GM18499 (cell line): ENCODE results near the gene MYL1.

ENCODE experiments used
- ATAC-seq: cut with Tn5 transposase; IDR thresholded peaks from one replicate; pipeline ENCODE4 v1.9.1; 2021; ENCODE audit warnings: moderate number of reproducible peaks; ENCODE audit not compliant: insufficient read depth, unreplicated experiment

MYL1 gene

GRCh38 chr2:210268281-210268680 lies 46.7 kb downstream of the MYL1 start:
- ATAC-seq = no peak

GRCh38 chr2:210267698-210268097 lies 47.3 kb downstream of the MYL1 start:
- ATAC-seq = no peak

- no peak for ATAC-seq
These were observed 50.7 kb downstream of the MYL1 start for GRCh38 chr2:210264282-210264681.

- ATAC-seq = no peak
These were observed 51.1 kb downstream of the MYL1 start for GRCh38 chr2:210263841-210264240.

- no peak for ATAC-seq
These were observed 52.9 kb downstream of the MYL1 start for GRCh38 chr2:210262036-210262435.

- ATAC-seq = no peak
These were observed 55.3 kb downstream of the MYL1 start for GRCh38 chr2:210259687-210260086.

GRCh38 chr2:210252699-210253606 lies 62.0 kb downstream of the MYL1 start:
- ATAC-seq = no peak

- no peak for ATAC-seq
These were observed 64.4 kb downstream of the MYL1 start for GRCh38 chr2:210250622-210251021.
